GM13977 (cell line): ENCODE results near the gene SLC8A1.

Experiments
- DNase-seq: peaks from one replicate; pipeline ENCODE4 v3.0.0; 2012; ENCODE audit warnings: low spot score
- in situ Hi-C: fragments of 300-500 bp; cut with MboI; formaldehyde crosslinking; loops from one replicate; pipeline ENCODE4 v1.12.0; 2022; ENCODE audit warnings: low sequenced_read_pairs, low pct_unique_long_range_greater_than_20kb, mixed read lengths, inconsistent platforms; ENCODE audit not compliant: unreplicated experiment
- TF ChIP-seq, protein P1 (sequence below): IDR thresholded peaks from 2 replicates; pipeline ENCODE4 v1.5.1; 2012; ENCODE audit warnings: mild to moderate bottlenecking, control low read depth; ENCODE audit not compliant: insufficient read depth; ENCODE audit errors: extremely low read depth, missing control alignments

SLC8A1 gene

DNA sequence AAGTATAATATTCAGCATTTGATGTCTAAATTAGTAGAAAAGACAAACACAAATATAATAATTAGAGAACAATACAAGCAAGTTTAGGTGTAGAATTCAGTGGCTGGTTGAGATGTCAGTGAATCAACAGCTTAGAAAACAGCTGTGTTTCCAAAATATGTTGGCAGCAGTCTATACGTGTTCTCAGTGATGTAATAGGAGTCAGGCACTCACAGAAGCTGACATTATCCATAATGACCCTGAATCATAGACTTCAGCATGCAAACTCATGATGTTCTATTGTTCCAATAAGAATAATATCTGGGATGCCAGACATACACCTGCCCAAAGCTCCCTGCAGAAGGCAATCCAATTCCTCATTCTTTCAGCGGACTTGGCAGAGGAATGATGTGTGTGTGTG is 164.7 kb downstream of the SLC8A1 start:
- in situ Hi-C loops: no loop called here
- TF ChIP-seq, protein P1, sequence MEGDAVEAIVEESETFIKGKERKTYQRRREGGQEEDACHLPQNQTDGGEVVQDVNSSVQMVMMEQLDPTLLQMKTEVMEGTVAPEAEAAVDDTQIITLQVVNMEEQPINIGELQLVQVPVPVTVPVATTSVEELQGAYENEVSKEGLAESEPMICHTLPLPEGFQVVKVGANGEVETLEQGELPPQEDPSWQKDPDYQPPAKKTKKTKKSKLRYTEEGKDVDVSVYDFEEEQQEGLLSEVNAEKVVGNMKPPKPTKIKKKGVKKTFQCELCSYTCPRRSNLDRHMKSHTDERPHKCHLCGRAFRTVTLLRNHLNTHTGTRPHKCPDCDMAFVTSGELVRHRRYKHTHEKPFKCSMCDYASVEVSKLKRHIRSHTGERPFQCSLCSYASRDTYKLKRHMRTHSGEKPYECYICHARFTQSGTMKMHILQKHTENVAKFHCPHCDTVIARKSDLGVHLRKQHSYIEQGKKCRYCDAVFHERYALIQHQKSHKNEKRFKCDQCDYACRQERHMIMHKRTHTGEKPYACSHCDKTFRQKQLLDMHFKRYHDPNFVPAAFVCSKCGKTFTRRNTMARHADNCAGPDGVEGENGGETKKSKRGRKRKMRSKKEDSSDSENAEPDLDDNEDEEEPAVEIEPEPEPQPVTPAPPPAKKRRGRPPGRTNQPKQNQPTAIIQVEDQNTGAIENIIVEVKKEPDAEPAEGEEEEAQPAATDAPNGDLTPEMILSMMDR: no peak
- no peak for DNase-seq

DNA sequence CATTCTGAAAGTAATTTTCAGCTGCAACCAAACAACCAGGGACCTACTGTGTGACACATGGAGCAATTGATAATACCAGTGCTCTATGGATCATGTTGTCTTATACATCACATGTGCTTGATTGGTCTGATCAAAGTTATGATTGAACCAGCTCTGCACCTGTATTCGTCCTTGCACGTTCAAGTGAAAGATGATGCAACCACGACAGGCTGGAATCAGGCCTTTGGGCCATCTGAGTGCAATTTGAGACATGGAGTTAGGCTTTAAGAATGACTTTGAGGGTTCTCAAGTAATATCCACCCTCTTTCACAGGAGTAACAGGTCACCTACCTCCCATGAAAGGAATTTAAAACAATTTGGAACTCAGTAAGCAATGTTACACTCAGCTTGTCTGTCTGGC is 165.2 kb downstream of the SLC8A1 start:
- TF ChIP-seq, protein P1: no peak
- in situ Hi-C loops: no loop called here
- no peak for DNase-seq

DNA sequence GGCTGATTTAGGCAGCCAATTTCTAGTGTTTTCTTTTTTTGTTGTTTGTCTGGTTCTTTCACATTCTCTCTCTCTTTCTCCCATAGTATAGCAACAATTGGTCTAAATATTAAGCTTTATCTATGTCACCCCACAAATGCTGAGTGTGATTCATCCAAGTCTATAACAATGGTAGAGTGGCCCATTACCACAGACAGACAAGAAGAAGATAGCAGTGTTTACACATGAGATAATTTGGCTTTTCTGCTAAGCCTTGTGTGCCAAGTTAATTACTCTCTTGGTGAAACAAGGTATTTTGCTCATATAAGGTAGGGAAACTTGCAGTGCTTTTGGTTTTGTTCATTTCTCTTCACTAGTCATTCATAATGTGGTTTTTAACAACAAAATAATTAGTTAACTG is 166.5 kb downstream of the SLC8A1 start:
- TF ChIP-seq, protein P1: no peak
- no peak for DNase-seq
- in situ Hi-C loops: no loop called here

DNA sequence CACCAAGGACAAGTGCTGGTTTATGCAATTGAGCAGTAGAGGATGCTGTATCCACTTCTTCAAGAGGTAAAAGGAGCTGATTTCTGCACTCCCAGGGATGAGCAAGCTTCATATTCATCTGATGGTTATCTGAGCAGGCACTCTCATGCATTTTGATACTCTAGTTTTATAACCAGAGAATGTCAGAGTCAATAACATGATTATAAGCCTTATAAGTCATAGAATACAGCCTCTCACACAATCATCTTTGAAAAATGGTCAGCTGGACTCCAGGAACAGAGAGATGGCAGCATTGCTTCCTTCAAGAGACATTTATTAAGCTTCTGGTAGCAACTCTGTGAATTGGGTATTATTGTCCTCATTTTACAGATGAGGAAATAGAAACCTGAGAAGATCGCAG is 167.1 kb downstream of the SLC8A1 start:
- in situ Hi-C loops: no loop called here
- no peak for DNase-seq

DNA sequence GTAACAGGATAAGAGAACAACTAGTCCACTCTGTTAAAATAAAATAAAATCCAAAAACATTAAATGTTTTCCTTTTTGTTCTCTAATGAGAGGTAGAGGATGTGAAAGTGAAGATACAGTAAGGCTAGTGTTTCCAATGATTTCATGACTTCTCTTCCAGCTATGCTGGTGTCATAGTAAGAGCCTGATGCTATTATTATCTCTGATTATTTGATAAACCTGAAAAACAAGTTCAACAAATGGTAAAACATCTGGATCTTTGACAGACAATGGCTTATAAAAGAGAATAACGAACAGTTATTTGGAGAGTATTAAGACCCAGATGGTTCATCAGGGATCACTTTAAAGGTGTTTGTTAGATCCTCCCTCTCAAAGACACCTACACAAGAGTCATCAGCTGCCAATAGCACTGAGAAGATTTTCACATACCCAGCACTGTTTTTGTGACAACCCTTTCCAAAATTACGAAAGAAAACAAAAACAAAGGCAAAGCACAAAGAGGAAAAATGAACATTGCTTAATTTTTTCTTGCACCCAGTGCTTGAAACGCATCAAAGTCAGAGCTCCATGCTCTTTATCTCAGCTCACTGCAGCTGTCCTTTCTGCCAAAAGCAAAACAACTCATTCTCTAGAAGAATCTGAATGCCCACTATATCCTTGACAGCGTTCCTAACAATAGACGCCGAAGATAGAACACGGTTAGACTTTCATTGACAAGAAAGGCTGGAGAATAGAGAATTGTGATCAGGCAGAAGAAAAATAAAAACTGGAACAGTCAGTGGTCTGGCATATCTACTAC is 168.6 kb downstream of the SLC8A1 start:
- DNase-seq: no peak
- TF ChIP-seq, protein P1: no peak
- in situ Hi-C loops: no loop called here

More for the DNA sequence above, 167.1 kb downstream of the SLC8A1 start:
- TF ChIP-seq, protein P1: no peak

DNA sequence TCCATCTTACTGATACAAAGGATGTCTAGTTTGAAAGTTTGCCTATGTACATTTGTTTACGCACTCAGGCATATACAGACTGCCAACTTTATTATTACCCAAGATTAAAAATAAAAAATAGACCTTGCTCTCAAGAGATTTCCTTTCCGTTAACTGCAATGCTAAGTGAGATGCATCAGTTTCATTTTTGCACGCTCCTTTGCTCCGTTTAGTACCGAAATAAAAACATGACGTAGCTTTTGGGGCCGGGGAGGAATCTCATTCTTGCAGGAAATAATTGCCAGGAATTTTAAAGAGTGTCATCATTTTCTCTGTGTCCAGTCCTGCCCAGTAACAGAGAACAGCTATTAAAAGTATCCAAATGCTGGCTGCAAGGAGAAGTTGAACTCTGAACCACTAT is 169.5 kb downstream of the SLC8A1 start:
- DNase-seq: no peak
- TF ChIP-seq, protein P1: no peak
- in situ Hi-C loops: no loop called here
